GM19099 (cell line): ENCODE data around the gene FMC1.

Experiments used
- POLR2A ChIP-seq: IDR thresholded peaks from 3 replicates; pipeline ENCODE4 v1.6.1; 2011; ENCODE audit warnings: low read depth; ENCODE audit not compliant: insufficient read length; ENCODE audit errors: extremely low read depth

FMC1 gene

DNA sequence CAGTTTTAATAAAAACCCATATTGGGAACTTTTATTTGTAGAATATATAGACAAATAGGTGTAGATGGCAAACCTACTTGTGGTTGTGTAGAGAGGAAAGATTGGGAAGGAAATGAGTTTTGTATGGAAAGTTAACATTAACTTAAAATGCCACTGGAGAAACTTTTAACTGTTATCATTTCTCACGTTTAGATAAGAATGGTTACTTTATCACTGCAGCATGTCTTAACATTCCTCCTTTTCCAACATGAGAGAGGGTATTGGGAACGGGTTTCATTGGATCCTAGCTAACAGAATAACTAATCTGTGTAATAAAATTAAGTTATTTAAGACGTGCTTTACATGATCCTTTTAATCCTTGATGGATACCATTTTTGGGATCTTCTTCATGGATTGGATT lies 20.4 kb downstream of the FMC1 start:
- no peak for TF ChIP-seq POLR2A

DNA sequence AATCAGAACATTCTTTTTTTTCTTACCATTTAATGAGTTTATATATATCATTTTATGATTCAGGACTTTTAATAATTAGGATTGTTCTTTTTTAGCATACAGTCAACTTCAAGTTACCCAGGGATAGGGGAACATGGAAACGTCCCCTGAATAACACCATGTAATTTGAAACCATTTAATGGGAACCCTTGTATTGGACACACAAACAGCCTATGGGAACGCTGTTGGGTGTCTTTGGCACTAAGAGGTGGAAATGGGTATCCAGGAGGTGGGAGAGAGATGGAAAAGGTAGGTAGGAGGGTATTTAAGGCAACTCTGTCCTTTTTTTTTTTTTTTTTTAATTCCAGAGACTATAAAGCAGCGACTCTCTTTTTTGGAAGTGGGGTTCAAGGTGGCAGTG lies 21.2 kb downstream of the FMC1 start:
- TF ChIP-seq POLR2A, result no peak

DNA sequence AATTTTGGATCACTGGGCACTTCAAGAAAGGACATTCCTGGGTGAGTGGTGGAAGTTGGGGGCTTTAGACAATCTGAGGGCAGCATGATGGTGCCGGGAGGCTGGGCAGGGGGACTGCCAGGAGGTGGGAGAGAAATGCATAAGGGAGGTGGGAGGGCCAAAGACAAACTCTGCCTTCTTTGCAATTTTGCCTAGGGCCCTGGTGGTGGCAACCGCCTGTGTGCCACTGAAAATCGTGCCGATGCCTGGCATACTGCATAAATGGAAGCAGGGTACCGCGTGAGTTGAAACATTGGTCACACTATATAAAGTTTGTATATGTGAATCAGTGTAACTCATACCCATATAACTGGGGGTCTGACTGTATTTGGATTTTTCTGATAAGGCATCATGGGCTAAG lies 21.8 kb downstream of the FMC1 start:
- TF ChIP-seq POLR2A, result no peak

DNA sequence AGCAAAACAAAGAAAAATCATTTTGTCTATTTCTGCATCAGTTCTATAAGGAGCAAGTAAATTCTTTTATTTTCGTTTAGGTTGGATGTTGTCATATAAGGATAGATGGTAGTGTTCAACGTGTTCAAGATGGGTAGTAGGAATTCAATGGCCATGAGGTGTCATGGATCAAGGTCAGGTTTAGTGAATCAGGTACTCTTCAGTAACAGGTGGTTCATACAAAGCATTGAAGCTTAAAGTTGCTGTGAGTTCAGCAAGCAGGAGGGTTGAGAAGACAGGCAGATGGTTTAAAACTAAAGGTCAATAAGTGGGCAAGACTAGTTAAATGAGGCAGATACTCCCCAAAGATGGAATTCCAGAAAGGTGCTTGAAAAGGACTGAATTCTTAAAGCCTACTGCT lies 24.2 kb downstream of the FMC1 start:
- no peak for TF ChIP-seq POLR2A

DNA sequence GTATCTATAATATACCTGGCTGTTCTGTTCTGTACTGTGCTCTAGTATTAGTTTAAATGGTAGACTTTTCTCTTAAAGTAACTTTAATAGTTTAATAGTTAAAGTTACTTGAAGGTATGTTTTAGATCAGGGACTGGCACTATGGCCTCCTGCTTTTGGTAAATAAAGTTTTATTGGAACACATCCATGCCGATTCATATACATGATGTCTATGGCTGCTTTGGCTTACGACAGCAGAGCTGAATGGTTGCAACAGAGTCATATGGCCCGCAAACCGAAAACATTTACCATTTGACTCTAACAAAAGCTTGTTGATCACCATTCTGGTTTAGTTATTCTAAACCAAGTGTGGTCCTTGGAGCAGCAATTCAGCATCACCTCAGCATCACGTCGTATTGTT lies 25.3 kb downstream of the FMC1 start:
- no peak for TF ChIP-seq POLR2A

DNA sequence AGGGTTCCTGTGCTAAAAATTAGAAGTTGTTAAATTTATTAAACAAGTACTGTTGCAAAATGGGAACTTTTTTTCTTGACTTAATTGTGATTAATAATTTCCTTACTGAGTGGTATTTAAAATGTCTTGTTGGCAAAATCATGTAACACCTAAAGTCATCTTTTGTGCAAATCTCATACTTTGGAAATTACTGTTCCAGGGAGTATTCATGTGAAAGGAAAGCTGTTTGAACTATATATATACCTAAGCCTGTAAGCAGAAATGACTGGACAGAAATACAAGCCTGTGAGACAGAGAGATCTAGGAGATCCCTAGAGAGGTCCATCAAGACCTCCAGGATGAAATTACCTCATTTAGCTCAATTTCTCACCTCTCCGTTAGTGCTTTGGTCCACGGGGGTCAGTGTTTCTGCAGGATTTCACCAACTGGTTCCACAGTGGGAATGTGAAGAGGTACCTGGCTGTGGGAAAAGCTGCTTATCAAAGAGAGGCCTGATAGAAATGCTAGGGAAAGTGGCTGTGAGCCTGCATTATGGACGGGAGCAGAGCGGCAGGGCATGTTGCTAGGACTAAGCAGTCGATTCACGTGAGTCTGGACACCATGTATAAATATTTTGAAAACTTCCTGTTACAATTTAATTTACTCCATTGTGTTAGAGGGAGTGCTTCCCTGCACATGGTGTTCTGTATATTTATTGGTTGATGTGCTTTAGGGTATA lies 26.5 kb downstream of the FMC1 start:
- TF ChIP-seq POLR2A, result no peak

DNA sequence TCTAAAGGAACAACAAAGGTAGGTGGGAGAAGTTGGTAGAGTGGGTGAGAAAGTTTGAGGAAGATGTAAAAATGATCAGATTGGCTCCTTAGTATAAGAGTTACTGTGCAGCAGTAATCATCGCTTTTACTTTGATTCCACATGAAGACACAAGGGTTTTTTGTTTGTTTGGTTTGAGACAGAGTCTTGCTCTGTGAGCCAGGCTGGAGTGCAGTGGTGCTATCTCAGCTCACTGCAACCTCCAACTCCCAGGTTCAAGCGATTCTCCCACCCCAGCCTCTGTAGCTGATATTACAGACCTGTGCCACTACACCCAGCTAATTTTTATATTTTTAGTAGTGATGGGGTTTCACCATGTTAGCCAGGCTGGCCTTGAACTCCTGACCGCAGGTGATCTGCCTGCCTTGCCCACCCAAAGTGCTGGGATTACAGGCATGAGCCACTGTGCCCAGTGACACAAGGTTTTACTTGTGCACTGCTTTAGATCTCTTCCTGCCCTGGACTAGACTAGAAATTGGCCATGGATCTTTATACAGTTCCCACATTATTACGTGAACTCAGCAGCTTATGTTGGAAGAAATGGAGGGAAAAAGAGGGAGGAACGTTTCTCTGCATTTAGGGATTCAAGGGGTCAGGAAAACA lies 29.3 kb downstream of the FMC1 start:
- no peak for TF ChIP-seq POLR2A

DNA sequence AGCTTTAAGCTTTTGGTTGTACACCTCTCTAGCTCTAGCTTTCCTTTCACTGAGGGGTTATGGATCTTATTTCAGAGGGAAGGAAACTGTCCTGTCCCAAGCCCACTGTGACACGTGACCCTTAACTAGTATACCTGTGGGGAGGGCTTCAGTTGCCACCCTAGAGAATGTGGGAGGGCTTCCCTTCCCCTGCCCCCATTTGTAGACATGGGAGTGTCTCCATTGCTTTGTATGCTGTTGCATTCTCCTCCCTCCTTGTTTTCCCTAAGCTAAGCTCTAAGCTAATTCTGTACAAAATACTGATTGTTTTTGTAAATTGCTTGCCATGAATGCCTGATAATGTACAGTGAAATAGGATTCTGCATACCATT lies 29.8 kb downstream of the FMC1 start:
- no peak for TF ChIP-seq POLR2A

DNA sequence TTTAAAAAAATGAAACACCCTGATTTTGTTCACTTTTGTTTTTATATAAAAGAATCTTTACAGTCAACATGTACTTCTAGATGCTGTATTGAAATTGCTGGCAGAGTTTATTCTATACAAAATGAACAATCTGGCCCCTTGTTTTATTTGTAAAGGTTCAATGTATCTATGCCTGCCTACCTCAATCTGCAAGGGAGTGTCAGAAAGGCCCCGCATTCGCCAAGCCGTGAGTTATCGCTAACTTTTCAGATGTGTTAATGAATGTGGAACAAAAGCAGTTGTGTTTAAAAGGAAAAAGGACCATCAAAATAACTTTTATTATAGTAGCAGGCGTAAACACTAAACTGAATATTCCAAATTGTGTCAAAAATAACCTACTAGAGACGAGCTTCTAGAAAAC lies 33.1 kb downstream of the FMC1 start:
- no peak for TF ChIP-seq POLR2A

DNA sequence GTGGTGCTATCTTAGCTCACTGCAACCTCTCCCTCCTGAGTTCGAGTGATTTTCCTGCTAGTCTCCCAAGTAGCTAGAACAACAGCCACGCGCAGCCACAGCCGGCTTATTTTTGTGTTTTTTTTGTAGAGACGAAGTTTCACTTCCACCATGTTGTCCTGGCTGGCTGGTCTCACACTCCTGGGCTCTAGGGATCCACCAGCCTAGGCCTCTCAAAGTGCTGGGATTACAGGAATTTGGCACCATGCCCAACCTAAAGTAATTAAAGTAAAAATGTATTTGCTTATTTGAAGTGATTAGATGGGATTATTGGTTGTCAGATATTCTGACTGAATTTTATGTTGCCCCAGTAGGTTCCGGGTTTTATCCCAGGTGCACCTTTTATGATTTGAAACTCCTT lies 41.3 kb downstream of the FMC1 start:
- TF ChIP-seq POLR2A, result no peak

DNA sequence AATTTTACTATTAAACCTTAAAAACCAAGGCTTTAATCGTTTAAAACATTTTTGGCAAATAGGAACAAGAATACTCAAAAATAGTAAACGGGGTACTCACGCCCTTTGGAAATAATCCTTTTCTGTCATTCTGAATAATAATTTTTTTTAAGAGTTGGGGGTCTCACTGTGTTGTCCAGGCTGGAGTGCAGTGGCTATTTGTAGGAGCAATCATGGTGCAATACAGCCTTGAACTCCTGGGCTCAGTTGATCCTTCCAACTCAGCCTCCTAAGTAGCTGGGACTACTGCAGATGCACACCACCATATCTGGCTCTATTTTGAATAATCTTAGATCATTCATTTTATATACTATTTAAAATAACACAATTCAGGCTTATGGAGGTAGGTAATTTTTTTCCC lies 43.5 kb downstream of the FMC1 start:
- TF ChIP-seq POLR2A, result no peak

DNA sequence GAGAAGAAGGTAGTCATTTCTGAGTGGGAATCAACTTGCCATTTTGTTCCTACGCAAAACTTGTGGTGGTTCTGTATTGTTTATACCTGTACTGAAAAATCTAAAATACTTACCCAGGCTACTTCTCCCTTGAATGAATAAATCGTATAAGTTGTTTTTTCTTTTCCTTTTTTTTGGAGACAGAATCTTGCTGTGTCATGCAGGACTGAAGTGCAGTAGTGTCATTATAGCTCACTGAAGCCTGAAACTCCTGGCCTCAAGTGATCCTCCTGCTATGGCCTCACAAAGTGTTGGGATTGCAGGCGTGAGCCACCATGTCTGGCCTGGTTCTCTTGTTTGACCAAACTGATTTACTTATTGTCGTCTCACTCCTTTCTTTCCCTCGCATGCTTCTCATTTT lies 46.5 kb downstream of the FMC1 start:
- no peak for TF ChIP-seq POLR2A

DNA sequence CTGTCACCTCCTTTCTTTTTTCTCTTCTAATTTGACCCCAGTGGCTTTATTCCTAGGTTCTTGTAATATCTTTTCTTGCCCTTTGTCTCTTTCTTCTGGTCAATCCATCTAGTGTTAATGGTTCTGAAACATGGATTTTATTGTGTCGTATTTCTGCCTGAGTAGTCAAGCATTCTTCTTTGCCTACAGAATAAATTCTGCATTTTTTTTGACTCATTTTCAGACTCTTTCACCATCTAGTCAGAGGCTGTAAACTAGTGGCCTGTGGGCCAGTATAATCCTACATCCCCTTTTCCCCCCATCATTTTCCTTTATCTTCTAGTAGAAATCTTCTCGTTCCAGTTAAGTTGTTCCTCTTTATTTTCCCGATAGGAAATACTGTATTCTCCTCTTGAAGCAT lies 48.0 kb downstream of the FMC1 start:
- TF ChIP-seq POLR2A, result no peak

DNA sequence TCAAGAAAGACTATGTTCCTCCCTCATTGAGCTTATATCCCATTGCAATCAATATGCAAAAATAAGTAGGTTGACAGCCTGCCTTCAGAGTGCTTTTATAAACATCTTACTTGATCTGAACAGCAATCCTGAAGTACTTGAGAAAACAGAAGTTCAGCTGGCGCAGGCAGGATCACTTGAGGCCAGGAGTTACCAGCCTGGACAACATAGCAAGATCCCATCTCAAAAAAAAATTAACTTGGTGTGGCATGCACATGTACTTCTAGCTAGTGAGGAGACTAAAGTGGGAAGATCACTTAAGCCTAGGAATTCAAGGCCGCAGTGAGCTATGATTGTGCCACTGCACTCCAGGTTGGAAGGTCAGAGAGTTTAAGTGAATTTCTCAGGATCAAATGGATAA lies 48.6 kb downstream of the FMC1 start:
- TF ChIP-seq POLR2A, result no peak

DNA sequence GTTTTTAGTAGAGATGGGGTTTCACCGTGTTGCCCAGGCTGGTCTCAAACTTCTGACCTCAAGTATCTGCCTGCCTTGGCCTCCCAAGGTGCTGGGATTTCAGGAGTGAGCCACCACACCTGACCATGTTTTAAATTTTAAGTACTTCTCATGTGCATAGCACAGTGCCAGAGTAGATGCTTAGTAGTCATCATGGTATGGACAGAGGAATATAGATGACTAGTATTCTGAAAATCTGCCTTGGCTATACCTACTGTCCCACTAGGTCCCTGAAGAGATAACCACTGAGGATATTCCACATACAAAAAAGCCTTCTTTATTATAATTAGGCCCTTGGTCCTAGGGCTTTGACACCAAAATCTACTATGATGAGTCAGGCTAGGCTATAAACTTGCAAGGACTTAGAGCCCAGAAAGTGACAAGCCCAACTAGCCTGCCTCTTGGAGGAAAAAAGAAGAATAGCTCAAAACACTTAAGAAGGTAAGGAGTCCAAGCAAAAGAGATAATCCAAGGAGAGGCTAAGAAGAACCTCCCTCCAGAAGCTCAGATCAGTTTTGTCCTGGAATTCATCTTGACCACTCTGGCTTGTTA lies 52.6 kb downstream of the FMC1 start:
- TF ChIP-seq POLR2A, result no peak

DNA sequence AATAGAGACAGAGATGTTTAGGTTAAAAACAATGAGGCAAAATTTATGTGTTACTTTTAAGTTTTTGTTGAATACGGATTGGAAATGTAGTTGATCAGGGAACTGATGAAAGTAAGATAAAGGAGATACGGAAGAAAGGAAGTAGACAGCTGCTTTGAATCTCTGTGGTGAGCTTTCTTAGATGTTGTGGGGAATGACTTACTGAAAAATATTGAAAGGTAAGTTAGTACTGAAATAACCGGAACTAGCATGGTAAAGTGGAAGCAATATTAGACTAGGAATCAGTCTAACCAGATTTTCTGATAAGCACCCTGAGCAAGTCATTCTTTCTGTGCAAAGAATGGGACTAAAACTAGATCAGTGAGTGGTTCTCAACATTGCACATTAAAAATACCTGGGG lies 53.4 kb downstream of the FMC1 start:
- no peak for TF ChIP-seq POLR2A
